CD4-positive, alpha-beta T cell treated with Interleukin-21 for 1 hour (primary cell): ENCODE measurements around the gene PTPRU.
"Not testable (repeated sequence)": the region's sequence is repeated elsewhere in the genome, so short reads cannot be mapped to it uniquely, and the experiment has no call there.

Experiments
- DNase-seq: peaks from one replicate; pipeline ENCODE4 v3.0.0-alpha.2; 2020

Gene PTPRU

DNA sequence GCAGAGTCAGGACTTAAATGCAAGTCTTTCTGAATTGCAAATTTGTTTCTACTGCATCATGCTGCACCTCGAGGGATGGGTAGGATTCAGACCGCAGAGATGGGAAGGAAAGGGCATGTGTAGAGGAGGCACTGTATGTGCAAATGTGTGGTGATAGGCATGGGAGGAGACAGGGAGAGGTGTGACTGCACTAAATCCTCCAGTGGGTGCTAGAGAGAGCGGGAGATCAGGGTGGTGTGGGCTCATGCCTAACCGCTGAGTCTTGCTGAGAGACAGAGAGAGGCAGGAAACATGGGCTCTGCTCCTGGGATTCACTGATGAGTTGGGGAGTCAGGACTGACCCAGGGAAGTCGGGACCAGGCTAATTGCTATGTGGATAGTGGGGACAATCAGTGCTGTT lies 61.1 kb downstream of the PTPRU start:
- no peak for DNase-seq

DNA sequence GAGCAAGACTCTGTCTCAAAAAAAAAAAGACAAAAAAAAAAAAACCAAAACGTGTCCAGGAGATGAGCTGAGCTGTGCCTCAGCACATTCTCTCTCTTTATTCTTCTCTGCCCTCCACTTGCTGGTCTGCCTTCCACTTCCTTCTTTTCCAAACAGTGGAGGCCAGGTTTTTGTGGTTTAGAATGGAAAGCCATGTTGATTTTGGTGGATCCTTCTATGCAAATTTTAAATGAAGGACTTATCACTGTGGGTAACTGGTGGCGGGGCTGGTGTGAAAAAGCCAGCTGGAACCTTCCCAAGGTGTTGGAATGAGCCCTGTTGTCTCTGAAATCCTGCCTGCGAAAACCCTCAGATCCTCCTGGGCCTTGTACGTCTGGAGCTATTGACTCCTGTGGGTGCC lies 61.9 kb downstream of the PTPRU start:
- no peak for DNase-seq

DNA sequence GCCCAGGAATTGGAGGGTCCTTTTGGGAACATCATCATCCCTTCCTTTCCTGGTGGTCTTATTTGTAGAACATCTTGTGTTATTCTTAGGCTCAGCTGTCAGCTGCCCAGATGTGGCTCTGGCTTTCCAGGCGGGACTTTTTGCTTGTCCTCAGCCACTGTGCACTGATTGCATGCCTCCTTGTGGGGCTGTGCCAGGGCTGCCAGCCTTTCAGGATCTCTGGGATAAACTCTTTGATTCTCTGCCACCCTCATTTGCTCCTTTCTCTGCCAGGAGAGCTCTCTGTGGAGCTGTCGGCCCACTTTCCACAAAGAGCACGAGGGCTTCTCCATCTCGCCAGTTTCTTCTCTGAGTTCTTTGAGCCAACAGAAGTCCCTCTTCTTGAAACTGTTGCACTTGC lies 63.1 kb downstream of the PTPRU start:
- DNase-seq = no peak

DNA sequence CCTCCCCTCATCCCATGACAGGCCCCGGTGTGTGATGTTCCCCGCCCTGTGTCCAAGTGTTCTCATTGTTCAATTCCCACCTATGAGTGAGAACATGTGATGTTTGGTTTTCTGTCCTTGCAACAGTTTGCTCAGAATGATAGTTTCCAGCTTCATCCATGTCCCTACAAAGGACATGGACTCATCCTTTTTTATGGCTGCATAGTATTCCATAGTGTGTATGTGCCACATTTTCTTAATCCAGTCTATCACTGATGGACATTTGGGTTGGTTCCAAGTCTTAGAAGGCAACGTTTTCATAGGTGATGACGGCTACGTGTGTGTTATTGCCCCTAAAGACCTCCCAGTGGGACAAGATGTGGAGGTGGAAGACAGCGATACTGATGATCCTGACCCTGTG lies 65.4 kb downstream of the PTPRU start:
- DNase-seq = not testable (repeated sequence)

GRCh38 chr1:29303201-29304024 lies 67.1 kb downstream of the PTPRU start:
- no peak for DNase-seq

GRCh38 chr1:29304025-29304684 lies 67.8 kb downstream of the PTPRU start:
- DNase-seq = no peak

- DNase-seq = no peak
Observed at GRCh38 chr1:29305943-29306342, 69.6 kb downstream of the PTPRU start.

- no peak for DNase-seq
Observed at GRCh38 chr1:29306471-29307140, 70.3 kb downstream of the PTPRU start.

GRCh38 chr1:29309075-29309474 lies 72.8 kb downstream of the PTPRU start:
- DNase-seq = no peak

- DNase-seq = no peak
Observed at GRCh38 chr1:29309621-29310020, 73.3 kb downstream of the PTPRU start.

- DNase-seq = no peak
Observed at GRCh38 chr1:29310616-29311180, 74.4 kb downstream of the PTPRU start.

- no peak for DNase-seq
Observed at GRCh38 chr1:29311352-29312030, 75.2 kb downstream of the PTPRU start.

DNA sequence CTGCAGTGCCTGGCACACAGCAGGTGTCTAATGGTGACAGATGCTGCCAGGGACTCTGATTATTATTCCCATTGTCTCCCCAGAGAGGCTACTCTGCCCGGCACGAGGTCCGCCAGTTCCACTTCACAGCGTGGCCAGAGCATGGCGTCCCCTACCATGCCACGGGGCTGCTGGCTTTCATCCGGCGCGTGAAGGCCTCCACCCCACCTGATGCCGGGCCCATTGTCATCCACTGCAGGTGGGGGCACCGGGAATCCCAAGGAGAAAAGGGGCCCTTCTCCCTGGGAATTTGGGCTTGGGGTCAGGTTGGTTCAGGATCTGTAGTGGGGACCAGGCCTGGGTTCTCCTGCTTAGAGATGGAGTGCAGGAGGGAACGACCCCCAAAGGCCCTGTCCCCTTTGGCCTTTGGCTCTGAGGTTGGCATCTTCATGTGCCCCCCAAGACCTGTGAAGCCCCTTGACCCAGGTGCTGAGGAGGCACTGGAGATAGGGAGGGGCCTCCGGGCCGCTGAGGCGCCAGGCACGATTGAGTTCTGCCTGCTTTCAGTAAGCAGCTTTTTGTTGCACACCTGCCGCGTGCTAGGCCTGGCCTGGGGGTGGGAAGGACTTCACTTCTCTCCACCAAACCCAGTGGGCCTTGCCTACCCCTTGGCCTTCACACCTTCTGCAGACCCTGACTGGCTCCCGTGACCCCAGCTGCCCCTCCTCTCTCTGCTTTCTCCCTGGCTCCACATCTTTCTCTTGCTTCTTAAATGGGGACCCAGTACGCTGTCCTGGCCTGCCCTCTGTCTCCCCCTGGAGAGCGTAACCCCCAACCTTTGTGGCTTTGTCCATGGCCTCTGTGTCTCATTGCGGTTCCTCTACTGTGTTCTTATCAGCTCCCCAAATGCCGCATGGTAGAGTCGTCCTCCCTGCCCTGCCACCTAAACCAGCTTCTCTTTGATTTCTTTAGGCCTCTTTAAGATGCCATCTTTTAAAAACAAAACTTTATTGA lies 76.4 kb downstream of the PTPRU start:
- DNase-seq = no peak

GRCh38 chr1:29314685-29315084 lies 78.4 kb downstream of the PTPRU start:
- not testable (repeated sequence) for DNase-seq

GRCh38 chr1:29315262-29315661 lies 78.9 kb downstream of the PTPRU start:
- DNase-seq = no peak

DNA sequence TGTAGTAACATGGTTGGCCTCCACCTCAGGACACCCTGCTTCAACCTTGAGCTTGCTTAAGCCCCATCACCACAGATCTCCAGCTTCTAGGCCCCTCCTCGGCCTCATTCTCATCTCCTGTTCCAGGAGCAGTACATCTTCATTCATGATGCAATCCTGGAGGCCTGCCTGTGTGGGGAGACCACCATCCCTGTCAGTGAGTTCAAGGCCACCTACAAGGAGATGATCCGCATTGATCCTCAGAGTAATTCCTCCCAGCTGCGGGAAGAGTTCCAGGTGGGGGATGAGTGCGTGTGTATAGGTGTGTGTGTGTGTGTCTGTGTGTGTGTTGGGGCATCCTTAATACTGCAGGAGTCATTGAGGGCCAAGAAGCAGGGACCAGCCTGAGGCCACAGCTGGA lies 79.6 kb downstream of the PTPRU start:
- no peak for DNase-seq

DNA sequence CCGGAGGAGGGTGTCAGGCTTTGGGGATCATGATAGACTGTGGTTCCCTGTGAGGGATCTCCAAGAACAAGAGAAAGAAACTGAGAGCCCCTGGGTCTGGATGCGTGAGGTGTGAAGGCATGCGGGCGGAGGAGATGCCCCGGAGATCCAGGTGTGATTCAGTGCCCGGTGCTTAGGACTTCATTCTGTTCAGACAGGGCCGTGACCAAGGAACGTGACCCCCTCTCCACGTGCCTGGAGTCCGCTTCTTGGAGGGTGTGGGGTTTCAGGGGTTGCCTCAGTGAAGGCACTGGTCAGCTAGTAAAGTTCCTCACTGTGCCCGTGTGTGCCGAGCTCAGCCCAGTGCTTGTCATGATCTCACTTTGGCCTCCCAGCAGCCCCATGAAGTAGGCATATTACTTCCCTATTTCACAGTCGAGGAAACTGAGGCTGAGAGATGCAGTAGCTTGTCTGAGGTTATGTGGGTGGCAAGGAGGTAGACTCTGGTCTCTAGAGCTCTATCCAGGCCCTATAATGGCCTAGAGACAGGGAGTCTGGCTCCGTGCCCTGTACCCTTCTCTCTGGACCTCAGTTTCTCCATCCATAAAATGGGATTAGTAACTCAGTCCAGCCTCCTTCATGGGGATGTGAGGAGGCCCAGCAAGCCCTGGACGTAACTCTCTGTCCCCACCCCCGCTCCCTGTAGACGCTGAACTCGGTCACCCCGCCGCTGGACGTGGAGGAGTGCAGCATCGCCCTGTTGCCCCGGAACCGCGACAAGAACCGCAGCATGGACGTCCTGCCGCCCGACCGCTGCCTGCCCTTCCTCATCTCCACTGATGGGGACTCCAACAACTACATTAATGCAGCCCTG lies 81.0 kb downstream of the PTPRU start:
- DNase-seq = no peak

GRCh38 chr1:29317916-29318530 lies 81.7 kb downstream of the PTPRU start:
- no peak for DNase-seq

DNA sequence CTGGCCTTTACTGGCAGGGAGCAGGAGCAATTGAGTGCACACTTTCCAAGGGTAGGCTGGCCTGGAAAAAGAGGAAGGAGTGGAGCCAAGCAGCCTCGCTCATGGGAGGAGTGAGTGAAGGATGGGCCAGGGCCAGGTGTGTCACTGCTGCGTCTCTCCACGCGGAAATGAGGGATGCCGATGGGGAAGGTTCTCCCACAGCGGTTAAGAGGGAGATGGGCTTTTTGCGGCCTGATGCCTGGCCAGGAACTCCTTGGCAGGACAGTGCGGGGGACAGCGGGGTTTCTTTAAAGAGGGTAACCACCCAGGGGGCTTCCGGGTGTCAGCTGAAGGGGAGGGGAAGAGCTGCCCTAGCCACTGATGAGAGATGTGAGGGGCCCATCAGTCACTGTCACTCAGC lies 82.4 kb downstream of the PTPRU start:
- DNase-seq = no peak
